Forelimb muscle (tissue), 1 donor: ENCODE measurements around the gene DLGAP4. TPM values are rescaled to one million over a fixed set of nuclear protein-coding genes. Genes with fewer than 3 reads are reported as not detected.
"Not testable (repeated sequence)": the region's sequence is repeated elsewhere in the genome, so short reads cannot be mapped to it uniquely, and the experiment has no call there.

Source experiments
- DNase-seq: peaks from one replicate; pipeline ENCODE4 v3.0.0-alpha.2; 2013; ENCODE audit warnings: low read depth
- polyA plus RNA-seq: library from polyadenylated mRNA; unstranded; fragments of 120-200 nt; gene quantifications from one replicate; pipeline ENCODE4 v1.2.1, GENCODE V29; 2013; ENCODE audit not compliant: insufficient read length

The DLGAP4 gene
- polyA plus RNA-seq, 1 donor = 49.4 TPM

DNA sequence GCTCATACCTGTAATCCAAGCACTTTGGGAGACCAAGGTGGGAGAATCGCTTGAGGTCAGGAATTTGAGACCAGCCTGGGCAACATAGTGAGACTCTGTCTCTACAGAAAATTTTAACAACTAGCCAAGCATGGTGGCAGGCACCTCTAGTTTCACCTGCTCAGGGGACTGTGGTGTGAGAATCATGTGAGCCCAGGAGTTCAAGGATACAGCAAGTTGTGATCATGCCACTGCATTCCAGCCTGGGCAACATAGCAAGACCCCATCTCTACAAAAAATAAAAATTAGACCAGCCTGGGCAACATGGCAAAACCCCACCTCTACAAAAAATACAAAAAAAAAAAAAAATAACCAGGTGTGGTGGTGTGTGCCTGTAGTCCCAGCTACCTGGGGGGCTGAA lies 73.8 kb downstream of the DLGAP4 start:
- not testable (repeated sequence) for DNase-seq

DNA sequence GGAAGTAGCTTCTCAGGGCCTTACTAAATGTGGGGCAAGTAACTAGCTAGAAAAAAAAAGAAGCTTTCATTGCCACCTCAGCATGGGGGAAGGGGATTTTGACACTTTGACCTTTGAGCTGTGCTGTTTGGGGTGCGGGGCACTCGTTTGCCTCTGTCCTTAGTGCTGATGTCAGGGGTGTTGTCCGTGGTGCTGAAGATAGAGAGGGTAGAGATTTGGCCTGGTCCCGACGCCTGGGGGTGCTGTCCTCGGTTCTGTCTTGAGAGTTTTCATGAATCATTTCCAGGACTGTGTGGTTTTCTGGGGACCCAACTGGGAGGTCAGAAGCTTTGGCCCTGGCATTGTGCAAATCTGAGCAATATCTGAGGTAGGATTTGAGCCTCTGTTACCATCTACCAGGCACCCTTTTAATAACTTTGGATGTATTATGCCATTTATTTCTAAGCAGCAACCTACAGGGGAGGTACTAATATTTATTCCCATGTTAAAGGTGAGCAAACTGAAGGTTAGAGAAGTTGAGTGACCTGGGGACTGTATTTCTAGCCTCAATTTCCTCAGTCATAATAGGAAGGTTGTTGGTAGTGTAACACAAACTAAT lies 78.0 kb downstream of the DLGAP4 start:
- DNase-seq = no peak

DNA sequence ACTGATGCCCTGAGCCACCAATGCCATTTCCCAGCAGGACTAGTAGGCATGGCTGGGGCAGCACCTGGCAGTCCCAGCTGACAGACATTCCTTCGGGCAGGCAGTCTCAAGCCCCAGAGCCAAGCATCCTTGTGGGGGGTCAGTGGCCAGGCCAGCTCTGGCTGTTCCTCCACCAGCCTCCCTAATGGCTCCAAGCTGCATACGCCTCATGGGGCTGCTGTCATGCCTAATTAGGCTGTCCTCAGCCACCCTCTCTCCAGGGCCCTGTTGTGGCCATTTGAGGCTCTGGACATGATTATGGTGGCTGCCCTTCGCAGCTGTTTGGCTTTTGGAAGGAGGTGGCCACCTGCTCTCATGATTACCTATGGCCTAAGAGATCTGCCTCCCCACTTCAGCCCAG lies 79.4 kb downstream of the DLGAP4 start:
- no peak for DNase-seq

DNA sequence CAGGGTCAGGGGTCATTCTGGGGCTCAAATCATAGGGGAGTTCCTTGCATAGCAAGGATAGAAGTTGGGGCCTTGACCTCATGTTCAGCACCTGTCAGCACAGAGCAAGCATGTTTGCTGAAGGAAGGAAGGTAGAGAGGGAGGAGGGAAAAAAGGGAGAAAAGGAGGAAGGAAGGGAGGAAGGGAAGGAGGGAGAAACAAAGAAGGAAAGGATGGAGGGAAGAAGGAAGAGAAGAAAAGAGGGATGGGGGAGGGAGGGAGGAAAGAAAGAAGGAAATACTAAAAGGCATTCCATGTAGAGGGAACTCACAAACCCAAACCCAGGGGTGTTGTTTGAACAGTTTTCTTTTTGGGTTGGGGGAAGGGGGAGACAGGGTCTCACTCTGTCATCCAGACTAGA lies 80.1 kb downstream of the DLGAP4 start:
- DNase-seq = no peak

DNA sequence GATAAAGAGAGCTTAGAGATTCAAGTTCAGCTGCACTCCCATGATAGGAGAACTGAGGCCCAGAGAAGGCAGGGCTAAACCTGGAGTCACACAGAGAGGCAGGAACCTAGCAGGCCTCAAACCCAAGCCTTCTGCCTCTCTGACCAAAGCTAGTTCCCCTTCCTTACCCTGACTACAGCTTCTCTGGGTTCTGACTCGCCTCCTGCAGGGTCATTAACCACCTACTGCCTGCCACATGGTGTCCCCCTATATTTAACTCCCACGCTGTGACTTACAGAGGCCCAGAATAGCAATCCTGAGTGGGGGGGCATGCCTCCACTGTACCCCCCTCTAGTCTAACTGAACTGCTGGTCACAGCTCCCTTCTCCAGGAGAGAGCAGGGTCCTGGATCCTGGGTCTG lies 84.1 kb downstream of the DLGAP4 start:
- DNase-seq = no peak

DNA sequence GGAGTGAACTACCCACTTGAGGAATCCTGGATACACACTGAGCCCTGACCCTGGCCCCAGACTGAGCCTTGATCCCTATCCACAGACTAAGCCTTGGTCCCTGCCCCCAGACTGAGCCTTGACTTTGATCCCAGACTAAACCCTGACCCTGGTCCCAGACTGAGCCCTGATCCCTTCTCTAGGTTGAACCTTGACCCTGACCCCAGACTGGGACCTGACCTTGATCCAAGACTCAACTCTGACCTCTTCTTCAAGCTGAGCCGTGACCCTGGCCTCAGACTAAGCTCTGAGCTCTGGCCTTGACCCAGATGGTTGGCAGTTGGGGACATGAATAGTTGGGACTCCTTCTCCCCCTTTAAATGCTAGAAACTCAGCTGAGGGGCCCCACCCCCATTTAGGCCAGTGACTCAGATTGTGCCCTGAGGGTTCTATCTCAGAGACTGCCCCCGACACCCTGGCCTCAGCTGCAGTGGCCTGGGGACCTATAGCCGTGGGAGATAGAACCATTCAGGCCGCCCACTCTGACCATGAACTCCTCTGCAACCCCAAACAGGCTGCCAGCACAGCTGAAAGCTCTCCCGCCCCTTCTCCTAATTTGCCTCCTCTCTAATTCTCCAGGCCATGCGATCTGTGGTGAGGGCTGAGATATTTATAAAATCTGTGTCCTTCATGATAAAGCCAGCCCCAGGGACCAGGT lies 84.7 kb downstream of the DLGAP4 start:
- no peak for DNase-seq

DNA sequence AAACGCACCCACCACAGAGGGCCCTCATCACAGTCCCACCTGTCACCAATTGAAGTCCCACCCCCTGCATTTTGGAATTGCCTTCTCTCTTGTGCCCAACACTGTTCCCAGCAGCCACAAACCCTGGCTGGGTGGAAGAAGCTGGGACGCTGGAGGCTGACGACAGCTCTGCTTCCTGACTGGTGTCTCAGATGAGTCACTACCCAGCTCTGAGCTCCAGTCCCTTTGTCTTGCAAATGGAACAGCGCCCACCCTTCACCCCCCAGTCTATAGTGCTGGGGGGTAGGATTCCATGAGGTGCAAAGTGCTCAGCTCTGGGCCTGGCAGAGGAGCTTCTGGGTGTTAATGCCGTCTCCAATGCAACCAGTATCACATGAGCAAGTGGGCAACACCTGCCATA lies 85.3 kb downstream of the DLGAP4 start:
- no peak for DNase-seq

DNA sequence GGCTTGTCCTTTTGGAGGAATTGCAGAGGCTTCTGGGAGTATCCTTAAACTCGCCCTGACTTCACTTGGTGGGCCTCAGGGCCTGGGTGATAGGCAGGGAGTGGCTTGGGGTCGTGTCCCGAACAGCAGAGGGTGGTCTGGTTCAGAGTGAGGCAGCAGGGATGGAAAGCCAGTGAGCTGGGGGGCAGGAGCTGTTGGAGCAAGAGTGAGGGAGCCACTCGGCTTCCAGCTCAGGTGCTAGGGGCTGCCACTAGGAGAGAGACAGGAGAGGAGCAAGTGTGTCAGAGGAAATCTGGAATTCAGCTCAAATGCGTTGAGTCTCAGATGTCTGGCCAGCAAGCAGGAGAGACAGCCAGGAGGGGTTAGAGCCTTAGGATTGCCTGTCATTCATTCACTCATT lies 85.8 kb downstream of the DLGAP4 start:
- no peak for DNase-seq

DNA sequence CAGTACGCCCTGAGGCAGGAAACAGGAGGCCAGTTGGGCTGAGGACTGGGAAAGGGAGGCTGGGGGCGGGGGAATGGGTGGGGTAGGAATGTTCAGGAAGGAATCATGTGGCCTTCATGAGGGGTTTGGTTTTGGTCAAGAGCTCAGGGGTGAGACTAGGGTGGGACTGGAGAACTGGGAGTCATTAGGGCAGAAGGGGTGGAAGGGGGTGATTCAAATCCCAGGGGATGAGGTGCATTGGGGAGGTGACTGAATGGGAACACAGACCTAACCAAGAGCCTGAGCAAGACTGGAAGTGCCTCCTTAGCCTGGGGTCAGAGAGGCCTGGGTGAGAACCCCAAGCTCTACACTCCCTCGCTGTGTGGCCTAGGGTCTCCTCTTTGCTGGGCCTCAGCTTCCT lies 86.8 kb downstream of the DLGAP4 start:
- DNase-seq = no peak

DNA sequence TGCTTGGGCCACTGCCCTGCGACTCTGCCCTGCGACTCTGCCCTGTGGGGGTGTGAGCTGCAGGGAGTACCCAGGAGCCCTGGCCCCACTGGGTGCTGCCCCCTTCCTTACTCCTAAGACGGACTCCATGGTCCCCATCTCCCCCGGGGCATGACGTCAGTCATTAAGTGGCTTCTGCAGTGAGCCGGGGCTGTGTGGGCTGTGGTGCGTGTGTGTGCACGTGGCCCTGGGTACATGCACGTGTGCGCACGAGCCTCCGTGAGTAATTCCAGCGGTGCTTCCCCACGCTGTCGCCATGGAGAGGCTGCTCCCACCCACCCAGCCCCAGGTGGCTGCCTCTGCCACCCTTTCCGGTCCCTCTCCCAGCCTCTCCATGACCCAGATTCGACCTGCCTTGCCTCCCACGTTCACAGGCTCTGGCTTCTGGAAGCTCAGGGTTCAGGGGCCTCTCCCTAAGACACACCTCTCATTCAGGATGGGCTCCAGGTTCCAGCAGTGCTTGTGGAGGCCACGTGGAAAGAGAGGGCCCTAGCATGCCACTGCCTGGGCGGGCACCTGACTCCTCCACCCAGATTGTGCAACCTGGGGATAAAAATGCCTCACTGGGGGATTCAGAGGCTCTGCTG lies 88.3 kb downstream of the DLGAP4 start:
- no peak for DNase-seq

DNA sequence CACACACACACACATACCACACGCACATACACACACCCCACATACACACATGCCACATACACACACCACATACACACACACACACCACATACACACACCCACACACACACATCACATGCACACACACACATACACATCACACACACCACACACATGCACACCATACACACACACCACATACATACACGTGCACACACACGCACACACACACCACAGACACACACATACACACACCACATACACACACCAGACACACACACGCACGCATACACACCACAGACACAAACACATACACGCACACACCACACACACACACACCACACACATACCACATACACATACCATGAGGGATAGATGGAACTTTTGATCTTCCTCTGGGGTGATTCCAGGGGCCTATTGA lies 90.2 kb downstream of the DLGAP4 start:
- DNase-seq = no peak

DNA sequence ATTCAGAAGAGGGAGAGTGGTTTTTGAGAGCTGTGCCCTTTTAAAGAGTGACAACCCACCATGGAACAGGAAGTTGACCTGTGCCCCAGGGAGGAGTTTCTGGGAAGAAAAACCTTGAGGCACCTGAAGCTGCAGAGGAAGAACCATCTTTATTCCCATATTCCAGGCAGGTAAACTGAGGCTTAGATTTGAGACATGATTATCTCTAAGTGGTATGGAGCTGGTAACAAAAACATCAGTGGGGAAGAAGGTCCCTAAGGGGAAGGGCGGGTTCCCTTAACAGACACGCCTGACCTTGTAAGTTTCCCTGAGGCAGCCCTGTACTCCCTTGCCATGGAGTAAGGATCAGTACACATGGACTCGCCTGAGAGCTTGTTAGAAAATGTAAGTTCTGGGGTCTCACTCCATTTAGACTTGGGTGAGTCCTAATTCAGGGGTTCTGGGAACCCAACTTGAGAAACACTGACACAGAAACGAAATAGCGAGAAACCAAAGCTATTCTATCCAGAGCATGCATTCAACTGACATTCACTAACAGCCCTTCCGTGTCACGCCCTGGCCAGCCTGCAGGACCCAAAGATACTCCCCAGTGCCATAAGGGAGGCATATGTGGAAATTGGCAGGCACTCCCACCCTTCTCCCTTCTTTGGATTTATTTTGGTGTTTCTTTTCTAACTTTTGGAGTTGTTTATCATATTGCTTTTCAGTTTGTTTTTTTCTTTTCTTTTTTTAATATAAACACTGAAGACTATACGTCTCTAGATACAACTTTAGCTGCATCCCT lies 90.9 kb downstream of the DLGAP4 start:
- DNase-seq = no peak

DNA sequence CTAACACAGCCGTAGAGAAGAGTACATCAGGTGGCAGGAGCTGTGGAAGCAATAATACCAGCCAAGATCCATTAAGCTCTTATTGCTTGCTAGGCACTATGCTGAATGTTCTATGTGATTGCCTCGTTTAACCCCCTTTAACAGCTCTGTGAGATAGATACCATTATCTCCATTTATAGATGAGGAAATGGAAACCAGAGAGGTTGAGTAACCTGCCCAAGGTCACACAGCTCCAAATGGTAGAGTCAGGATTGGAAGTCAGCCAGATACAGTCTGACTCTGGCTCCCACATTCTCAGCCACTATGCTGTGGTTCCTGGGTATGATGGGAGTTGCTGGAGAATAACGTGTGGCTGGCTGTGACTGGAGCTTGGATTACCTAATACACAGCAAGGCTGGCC lies 92.4 kb downstream of the DLGAP4 start:
- DNase-seq = no peak

DNA sequence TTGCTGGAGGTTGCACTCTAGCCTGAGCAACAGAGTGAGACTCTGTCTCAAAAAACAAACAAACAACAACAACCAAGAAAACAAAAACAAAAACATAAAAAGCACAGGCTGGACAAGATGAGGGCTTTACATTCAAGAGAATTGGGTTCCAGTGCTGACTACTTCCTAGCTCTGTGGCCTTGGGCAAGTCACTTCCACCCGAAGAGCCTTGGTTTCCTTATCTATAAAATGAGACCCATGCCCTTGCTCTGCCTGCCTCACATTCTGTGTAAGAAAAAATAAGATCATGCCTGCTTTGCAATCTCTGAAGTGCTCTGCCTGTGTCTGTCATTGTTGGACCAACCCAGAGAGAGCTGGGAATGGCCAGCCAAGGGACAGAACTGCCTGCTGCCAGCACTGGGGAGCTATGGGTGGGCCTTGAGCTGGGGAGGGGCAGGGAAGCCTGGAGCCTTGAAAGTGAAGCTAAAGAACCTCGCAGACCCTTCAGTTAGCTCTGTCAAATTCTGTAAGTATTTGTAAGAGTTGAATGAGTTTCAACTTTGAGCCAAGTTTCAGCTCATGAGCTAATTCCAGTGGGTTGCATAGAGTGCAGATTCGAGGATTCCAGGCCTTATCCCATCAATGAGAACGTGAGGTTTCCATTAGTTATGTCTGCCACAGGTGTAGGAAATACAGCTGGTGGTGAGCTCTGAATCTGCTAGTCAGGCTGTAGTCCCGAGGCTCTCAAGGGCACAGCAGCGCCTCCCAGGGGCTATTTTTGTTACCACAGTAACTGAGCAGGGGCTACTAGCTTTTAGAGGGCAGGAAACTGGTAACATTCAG lies 93.2 kb downstream of the DLGAP4 start:
- DNase-seq = no peak

DNA sequence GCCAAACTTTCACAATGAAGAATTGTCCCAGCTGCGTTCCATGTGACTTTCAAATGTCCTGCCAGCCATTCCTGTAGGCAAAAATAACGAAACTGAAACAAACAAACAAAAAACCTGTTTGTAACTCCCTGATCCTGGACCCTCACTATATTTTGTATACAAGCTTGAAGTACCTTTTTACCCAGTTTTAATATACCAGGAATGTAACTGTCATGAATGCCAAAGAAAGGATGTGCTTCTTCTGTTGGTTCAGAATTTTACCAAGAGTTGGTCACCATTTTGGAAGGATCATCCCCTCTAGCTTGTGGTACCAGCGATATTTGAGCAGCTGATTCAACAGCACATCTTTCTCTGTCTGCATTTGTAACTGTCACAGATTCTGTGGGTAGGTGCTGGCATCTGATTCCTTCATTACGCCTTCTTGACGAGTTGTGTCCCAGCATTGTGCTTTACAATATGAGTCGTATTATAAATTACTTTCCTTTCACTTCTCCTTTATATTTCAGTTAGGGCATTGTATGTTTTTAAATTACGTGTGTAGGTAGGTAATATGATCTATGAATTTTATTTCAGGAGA lies 93.9 kb downstream of the DLGAP4 start:
- DNase-seq = no peak

DNA sequence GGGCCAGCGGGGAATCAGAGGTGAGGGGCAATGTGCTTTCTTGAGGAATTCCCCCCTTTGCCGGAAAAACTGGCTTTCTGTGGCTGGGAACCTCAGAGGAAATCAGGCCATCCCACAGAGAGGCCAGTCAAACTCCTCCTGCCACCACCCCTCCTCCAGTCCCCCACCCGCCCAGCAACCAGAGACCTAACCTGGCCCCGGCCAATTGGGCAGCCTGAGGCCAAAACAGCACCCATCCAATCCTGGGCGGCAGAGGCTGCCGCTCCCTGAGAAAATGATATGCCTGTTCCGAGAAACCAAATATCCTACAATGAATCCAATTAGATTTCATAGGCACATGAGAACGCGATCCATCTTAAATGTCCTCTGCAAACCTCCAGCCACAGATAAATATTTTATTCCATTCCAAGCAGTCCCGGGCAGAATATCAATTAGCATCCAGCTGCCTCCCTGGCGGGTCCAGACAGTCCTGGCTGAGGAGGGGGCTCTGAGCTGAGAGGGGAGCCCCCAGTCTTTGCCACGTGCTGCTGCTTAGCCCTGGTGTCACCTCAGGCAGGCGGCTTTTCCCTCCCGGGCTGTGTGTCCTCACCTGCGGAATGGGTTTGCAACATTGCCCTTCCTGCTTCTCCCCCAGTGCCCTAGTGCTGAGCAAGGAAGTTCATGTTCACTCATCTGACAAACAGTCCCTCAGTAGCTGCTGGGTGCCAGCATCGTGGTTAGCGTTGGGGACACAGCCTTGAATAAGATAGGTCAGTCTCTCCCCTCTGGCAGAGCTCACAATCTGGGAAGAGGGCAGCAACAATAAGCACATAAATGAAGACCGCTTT lies 95.0 kb downstream of the DLGAP4 start:
- no peak for DNase-seq

DNA sequence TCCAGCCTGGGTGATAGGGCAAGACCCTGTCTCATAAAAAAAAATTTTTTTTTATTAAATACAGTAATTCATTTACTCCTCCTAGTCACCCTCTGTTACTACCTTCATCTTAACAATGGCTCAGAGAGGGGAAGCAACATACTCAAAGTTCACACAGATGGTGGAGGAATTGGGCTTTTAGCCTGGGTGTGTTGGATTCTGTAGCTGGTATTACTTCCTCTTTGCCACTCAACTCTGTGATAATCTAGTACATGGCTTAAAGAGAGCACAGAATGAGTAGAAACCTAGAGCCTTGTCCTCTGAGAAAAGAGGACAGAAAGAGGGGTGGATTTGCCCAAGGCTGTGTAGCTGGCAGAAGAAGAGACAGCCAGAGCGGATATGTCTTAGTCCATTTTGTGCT lies 96.6 kb downstream of the DLGAP4 start:
- no peak for DNase-seq

DNA sequence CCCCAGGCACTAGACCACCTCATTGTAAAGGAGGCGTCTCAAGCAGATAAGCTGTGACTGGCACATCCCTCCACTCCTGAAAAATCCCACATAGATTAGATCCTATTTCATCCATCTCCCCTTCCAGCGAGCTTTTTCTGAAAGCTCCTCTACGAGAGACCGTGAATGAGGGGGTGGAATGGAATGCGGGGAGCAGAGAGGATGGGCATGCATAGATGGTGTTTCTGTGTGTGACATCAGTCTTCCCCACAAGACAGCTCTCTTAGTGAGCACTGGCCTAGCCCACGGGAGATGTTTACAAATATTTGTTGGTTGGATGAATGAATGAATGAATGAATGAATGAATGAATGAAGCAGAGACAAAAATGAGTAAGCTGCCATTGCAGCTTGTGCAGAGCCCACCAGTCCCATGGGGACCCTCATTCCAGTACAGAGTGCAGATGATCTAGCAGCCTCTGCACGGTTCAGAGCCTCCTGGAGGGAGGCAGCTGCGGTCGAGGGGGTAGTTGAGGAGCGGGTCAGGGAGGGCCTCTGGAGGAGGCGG lies 98.4 kb downstream of the DLGAP4 start:
- DNase-seq = no peak

DNA sequence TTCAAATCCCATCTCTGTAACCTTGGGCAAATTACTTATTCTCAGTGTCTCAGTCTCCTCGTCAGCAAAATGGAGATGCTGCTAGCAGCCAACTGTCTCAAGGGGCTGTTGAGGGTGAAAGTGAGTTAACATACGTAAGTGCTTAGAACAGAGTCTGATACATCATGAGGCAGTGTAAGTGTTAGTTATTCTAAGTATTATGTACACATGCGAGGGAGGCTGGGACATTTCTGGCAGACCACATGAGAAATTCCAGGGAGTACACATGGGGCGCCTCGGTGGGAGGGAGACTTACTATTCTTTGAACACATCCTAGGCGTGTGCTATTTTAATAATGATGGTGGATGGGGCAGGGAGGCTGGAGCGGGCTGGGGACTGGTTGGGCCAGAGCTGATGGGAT lies 99.1 kb downstream of the DLGAP4 start:
- DNase-seq = no peak

DNA sequence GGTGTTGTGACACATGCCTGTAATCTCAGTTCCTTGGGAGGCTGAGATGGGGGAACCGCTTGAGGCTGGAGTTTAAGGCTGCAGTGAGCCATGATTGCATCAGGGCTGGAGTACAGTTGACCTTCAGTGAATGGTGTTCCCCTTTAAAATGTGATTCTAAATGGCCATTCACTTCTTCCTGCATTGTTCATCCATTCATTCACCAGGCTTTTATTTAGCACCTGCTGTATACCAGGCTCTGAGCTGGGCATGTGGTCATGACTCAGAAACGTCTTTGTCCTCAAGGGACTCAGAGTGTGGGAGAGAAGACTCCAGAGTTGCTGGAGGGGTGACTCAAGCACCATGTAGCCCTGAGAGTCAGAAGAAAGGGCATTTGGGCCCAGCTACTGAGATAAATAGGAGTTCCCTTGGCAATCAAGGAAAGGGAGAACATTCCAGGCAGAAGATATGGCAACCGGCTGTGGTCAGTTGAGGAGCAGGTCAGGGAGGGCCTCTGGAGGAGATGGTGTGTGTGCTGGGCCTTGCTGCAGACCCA lies 101.1 kb downstream of the DLGAP4 start:
- no peak for DNase-seq
